ENCODE data around the gene VSNL1.

DNA sequence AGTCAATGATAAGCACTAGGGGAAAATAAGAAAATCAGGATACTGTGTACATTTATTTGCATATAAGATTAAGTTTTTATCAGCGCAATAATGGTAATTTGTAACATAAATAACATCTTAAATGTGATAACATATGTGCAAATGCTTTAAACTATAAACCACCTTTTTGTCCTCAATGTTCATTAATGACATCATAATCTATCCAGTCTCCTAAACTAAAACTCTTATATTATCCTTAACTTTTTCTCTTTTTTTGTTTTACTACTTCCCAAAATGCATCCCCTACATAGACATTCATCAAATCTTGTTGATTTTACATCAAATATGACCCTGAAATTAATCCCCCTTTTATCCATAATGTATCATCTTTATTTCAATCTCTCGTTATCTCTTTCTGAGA, 18.9 kb upstream of the VSNL1 start:
- TF ChIP-seq POLR2A (IDR thresholded peaks at IDR 0.05), result no peak
- TF ChIP-seq, protein P1, sequence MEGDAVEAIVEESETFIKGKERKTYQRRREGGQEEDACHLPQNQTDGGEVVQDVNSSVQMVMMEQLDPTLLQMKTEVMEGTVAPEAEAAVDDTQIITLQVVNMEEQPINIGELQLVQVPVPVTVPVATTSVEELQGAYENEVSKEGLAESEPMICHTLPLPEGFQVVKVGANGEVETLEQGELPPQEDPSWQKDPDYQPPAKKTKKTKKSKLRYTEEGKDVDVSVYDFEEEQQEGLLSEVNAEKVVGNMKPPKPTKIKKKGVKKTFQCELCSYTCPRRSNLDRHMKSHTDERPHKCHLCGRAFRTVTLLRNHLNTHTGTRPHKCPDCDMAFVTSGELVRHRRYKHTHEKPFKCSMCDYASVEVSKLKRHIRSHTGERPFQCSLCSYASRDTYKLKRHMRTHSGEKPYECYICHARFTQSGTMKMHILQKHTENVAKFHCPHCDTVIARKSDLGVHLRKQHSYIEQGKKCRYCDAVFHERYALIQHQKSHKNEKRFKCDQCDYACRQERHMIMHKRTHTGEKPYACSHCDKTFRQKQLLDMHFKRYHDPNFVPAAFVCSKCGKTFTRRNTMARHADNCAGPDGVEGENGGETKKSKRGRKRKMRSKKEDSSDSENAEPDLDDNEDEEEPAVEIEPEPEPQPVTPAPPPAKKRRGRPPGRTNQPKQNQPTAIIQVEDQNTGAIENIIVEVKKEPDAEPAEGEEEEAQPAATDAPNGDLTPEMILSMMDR (IDR thresholded peaks at IDR 0.05), result no peak

Data from vagina (tissue), 2 donors.